ENCODE data around the gene AKR1B1.

The AKR1B1 gene

GRCh38 chr7:134420424-134421125, 38.3 kb downstream of the AKR1B1 start:
- DNase-seq: peak in 30 of 51 donors; percentile 3 to 75 (median 27)

- DNase-seq: peak in 2 of 51 donors; percentile 4 to 20
Observed at GRCh38 chr7:134419875-134420274, 39.0 kb downstream of the AKR1B1 start.

GRCh38 chr7:134419085-134419484, 39.8 kb downstream of the AKR1B1 start:
- DNase-seq: no peak

GRCh38 chr7:134415700-134416099, 43.2 kb downstream of the AKR1B1 start:
- DNase-seq: no peak

- no peak for DNase-seq
Observed at GRCh38 chr7:134414109-134414508, 44.8 kb downstream of the AKR1B1 start.

GRCh38 chr7:134407311-134407710, 51.6 kb downstream of the AKR1B1 start:
- DNase-seq: no peak

- DNase-seq: no peak
Observed at GRCh38 chr7:134406431-134406830, 52.5 kb downstream of the AKR1B1 start.

- DNase-seq: no peak
Observed at GRCh38 chr7:134405299-134405698, 53.6 kb downstream of the AKR1B1 start.

GRCh38 chr7:134403062-134403461, 55.8 kb downstream of the AKR1B1 start:
- DNase-seq: no peak

- no peak for DNase-seq
Observed at GRCh38 chr7:134400859-134401258, 58.0 kb downstream of the AKR1B1 start.

GRCh38 chr7:134396031-134396430, 62.9 kb downstream of the AKR1B1 start:
- no peak for DNase-seq

GRCh38 chr7:134395604-134396003, 63.3 kb downstream of the AKR1B1 start:
- DNase-seq: no peak

- DNase-seq: no peak
Observed at GRCh38 chr7:134394056-134394455, 64.8 kb downstream of the AKR1B1 start.
